HG03280 (cell line): ENCODE measurements around the gene SAMSN1.
A peak's percentile ranks its signal among the peaks of the same experiment; 100 is the strongest.

Experiments used
- ATAC-seq: cut with Tn5 transposase; IDR thresholded peaks from one replicate; pipeline ENCODE4 v1.9.1; 2021; ENCODE audit warnings: mild to moderate bottlenecking, moderate library complexity; ENCODE audit not compliant: unreplicated experiment

The SAMSN1 gene

GRCh38 chr21:14491269-14491681 lies 54.8 kb downstream of the SAMSN1 start:
- no peak for ATAC-seq

- ATAC-seq, result no peak
These were observed 57.4 kb downstream of the SAMSN1 start for GRCh38 chr21:14488672-14489204.

- ATAC-seq, result no peak
These were observed 58.4 kb downstream of the SAMSN1 start for GRCh38 chr21:14487490-14488432.

GRCh38 chr21:14486869-14487268 lies 59.2 kb downstream of the SAMSN1 start:
- ATAC-seq, result no peak

- ATAC-seq, result no peak
These were observed 61.7 kb downstream of the SAMSN1 start for GRCh38 chr21:14484188-14485009.

- no peak for ATAC-seq
These were observed 62.8 kb downstream of the SAMSN1 start for GRCh38 chr21:14483296-14483695.

GRCh38 chr21:14482165-14482564 lies 64.0 kb downstream of the SAMSN1 start:
- no peak for ATAC-seq

GRCh38 chr21:14480411-14481031 lies 65.6 kb downstream of the SAMSN1 start:
- ATAC-seq, result no peak

- no peak for ATAC-seq
These were observed 66.8 kb downstream of the SAMSN1 start for GRCh38 chr21:14479241-14479786.

- no peak for ATAC-seq
These were observed 68.3 kb downstream of the SAMSN1 start for GRCh38 chr21:14477841-14478240.

GRCh38 chr21:14477133-14477532 lies 69.0 kb downstream of the SAMSN1 start:
- no peak for ATAC-seq

- ATAC-seq, result no peak
These were observed 71.1 kb downstream of the SAMSN1 start for GRCh38 chr21:14474995-14475394.

- no peak for ATAC-seq
These were observed 76.5 kb downstream of the SAMSN1 start for GRCh38 chr21:14469641-14470040.

- no peak for ATAC-seq
These were observed 79.4 kb downstream of the SAMSN1 start for GRCh38 chr21:14466715-14467114.

GRCh38 chr21:14457762-14458161 lies 88.4 kb downstream of the SAMSN1 start:
- no peak for ATAC-seq

GRCh38 chr21:14456911-14457310 lies 89.2 kb downstream of the SAMSN1 start:
- no peak for ATAC-seq

GRCh38 chr21:14454016-14455009 lies 91.8 kb downstream of the SAMSN1 start:
- peak; percentile 73 for ATAC-seq

GRCh38 chr21:14453339-14454015 lies 92.6 kb downstream of the SAMSN1 start:
- ATAC-seq, result peak; percentile 74

- no peak for ATAC-seq
These were observed 93.3 kb downstream of the SAMSN1 start for GRCh38 chr21:14452727-14453241.
